ENCODE data around the gene DOCK10.

DOCK10 gene

DNA sequence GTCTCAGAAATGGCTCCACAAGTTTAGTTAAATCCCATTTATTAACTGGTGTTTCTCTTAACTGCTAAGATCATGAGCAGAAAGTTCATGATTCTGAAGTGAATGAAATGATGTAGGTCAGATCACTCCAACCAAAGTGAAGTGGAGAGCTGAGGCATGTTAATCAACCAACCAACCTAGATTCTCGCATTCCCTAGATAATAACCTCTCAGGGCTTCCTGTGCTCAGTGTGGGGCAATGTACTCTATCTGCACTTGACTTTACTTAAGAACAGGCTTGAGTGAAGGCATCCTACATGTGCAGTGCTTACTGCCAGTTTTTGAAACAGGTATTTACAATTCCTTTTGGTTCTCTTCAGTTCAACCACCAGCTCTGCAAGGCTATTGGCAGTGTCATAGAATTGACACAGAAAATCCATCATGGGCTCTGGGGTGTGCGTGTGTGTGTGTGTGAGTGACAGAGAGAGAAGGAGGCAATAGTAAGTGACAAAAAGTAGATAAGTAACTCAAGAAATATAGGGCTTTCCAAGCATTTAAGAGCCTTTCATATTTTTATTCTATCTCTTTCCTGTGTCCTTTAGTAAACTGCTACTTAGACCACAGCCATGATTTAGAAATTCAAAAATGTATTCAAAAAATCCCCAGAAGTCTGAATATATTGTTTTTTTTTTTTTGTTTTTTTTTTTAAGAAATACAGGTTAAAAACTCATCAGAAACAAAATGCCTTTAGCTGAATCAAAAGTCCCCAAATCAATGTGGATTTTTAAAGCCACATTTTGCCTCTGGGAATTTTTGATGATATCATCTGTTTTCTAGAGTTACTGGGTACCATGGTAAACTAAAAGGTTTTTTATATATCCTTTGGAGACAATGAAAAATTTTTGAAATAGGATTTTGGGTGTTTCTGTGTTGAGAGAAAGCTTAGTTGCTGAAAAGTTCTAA lies 28.6 kb downstream of the DOCK10 start:
- no peak for DNase-seq (ENCODE audit: low spot score)

DNA sequence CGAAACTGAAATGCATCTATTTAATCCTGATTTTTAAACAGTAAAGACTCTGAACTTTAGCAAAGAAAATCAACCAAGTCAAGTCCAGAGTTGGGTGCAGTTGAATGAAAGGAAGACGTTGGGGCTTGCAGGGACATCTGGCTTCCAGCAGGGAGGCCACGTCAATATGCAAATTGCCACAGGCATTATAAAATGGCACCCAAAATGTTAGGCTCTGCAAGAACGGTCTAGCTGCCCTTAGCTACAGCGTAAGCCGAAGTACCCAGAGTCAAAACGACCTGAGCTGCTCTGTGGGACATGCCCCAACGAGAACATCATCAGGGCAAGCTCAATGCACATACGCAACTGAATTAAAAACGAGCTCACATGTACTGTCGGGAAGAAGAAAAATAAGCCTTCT lies 30.7 kb downstream of the DOCK10 start:
- no peak for DNase-seq (ENCODE audit: low spot score)

DNA sequence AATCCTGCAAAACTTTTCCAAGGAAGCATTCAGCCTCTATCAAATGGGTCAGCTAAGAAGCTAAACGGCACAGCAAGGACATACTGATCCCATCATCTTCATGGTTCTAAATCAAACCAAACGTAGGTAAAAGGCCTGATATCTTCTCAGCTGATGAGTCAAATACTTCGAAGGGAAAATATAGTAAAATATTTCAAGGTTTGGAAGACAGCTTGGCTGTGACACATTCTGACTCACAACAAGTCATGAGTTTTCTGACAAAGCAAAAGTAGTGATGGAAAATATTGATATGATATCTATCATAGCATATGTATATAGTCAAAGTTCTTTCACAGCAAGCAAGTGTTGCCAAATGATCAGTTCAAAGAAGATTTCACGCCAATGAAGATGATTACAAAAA lies 31.5 kb downstream of the DOCK10 start:
- DNase-seq (ENCODE audit: low spot score): no peak

DNA sequence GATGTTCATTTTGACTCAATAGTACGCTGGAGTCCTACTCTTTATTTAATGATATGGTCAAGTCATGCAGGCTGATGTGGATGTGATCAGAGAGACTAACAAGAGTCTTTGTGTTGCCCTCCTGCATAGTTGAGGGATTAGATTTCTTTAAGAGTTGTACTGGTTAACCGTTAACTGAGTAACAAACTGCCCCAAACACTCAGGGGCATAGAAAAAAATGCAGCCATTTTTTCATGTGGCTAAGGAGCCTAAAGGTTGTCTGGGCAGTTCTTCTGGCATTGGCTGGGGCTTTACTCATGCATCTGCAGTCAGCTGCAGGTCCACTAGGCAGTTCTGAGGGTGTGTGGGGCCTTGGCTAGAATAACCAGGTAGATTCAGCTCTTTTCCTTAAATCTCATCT lies 32.5 kb downstream of the DOCK10 start:
- DNase-seq (ENCODE audit: low spot score): no peak

DNA sequence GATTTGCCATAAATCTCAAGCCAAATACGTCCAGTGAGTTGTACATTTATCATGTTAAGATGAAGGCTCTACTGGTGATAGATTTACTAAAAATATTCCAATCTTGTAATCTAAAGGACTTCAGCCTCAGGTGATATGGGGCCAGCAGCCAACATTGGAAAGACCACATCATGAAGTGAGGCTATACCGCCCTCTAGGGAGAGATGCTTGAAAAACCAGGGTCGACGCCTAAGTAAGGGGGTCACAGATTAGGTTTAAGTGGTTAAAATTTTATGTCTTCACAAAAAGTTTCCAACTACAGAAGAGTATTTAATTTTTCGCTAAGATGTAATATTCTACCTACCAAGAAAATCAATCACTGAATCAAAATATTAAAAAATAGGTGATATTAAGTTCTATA lies 33.3 kb downstream of the DOCK10 start:
- DNase-seq (ENCODE audit: low spot score): no peak

DNA sequence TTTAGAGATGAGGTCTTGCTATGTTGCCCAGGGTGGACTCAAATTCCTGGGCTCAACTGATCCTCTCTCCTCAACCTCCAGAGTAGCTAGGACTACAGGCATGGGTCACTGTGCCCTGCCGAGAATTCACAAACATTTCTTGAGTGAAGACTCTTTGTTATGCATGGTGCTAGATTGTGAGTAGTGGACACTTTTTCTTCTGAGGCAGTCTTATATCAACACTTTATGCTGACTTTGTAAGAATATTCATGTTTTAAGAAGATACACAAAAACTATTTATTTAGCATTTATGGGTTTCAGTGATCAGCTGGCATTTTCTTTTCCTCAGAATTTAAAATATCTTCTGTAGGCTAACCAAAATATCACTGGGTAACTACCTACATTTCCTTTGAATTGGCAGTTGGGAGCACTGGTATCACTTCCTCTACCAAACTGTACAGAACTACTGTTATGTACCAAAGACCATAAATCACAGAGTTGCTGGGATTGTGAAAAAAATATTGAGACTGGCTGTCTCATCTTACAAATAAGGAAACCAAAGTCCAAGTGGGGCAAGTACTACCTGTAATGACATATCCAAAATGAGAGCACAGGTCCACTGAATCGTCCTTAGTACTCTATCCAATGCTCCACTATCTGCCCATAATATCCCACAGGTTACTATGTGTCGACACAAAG lies 34.0 kb downstream of the DOCK10 start:
- no peak for DNase-seq (ENCODE audit: low spot score)

DNA sequence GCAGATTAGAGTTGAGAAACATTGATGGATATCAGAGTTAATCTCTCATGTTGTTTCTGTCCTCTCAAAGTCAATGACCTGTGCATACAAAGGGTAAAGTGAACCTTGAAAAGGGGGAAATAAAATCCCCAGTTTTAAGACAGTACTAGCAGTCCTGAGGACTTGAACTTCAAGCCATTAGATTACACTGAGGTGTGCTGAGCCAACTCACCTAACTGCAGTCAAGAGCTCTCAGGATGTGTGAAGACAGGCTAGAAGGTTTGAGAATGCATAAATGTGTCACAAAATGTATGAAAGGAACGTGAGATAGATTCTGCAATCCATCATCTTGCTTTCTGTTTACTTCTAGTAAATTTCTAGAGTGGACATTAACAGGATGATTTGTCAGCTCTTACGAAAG lies 35.5 kb downstream of the DOCK10 start:
- DNase-seq (ENCODE audit: low spot score): no peak

DNA sequence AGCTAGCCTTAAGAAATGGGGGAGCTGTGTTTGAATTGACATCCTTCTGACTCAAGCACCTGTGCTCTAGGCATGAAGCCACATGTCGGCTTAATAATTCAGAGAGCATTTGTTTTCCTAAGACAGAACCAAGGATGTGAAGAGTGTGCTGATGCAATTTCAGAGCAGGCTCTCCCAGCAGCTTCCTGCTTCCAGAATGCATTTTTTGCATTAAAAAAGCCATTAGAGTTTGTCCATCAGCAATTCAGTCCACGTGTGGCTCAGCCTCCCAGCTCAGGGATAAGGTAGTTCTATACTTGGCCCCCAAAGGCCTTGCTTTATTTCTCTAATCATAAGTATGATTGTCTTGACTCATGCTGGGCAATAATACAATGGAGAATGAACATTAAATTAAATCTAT lies 37.7 kb downstream of the DOCK10 start:
- DNase-seq (ENCODE audit: low spot score): no peak

DNA sequence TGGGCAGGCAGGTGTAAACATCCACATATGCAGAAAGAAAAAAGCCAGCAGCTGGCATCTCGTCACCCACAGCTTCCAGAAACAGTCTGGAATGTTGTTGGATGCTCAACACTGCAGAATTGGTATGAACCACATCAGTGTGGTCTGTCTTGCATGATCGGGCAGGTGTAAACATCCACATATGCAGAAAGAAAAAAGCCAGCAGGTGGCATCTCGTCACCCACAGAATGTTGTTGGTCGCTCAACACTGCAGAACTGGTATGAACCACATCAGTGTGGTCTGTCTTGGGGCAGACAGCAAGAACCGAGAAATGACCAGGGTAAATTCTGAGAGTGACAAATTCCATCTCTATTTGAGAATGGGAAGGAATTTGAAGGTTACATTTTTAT lies 39.6 kb downstream of the DOCK10 start:
- DNase-seq (ENCODE audit: low spot score): no peak

DNA sequence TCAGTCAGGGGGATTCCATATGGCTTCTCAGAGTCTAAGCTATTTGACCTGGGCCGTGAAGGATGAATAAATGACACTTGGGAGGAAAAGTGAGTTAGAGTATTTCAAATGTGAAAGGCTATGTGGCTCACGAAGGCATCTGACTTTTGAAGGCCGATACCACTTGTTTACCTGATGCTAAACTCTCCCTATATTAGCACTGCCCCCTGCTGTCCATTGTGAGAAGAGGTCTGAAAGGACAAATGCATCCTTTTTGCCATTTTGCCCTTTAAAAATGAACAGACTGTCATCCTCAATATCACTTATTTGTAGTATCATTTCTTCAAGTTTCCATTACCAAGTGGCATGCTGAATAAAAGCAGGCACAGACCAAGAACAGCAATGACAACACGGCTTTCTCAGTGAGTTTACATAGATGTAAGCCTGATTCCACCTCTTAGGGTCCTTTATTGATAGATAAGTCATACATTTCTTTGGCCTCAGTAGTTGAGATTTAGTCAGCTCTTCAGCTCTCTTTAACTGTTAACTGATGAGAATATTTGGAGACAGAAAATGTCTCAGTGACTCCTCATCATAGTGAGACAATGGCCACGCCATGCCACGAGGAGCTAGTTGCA lies 40.1 kb downstream of the DOCK10 start:
- peak; percentile 92 for DNase-seq (ENCODE audit: low spot score)

DNA sequence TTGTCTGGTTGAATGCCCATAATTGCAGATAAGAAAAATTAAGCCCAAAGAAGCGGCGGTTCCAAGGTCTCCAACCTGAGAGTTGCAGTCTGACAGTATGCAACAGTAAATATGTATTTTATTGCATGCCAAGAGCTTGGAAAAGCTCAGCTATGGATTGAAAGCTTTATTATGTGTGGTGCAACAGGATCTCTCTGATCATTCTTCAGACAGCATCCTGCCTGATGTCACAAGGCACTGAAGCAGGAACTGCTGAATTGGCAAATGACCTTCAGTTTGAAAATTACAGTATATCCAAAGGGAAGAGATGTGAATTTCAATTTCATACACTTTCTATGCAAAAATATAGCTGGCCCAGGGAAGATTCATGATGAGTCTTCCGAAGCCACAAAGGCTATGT lies 42.5 kb downstream of the DOCK10 start:
- DNase-seq (ENCODE audit: low spot score): no peak

DNA sequence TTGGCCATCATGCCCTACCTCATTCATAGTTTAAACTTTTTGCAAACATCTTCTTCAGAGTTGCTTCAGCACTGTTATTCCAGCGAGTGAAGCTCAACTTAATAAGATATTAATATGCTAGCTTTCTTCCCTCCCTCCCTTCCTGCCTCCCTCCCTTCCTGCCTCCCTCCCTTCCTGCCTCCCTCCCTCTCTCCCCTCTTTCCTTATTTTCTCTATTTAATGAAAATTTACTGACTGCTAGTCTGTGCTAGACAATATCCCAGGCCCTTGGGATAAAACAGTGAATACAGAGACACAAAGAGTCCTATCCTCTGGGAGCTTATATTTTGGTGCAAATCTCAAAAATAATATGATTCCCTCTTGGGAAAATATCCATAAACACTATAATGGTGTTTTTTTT lies 42.9 kb downstream of the DOCK10 start:
- DNase-seq (ENCODE audit: low spot score): no peak

DNA sequence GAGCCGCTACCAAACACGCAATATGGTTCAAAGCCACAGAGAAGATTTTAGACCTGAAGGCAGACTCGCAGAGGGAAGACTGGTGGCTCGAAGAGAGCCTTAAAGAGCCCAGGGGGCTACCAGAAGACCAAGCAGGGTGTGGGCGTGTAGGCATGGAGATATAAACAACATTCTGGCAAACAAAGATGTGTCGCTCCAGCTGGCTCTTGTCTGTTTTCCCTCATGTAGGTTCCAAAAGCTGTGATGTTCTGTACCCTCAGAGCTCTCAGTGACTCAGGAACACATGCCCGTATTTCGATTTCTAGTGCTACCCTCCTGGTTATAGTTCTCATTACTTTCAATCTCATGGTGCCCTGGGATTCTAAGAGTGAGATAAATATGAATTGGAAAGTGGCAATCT lies 44.5 kb downstream of the DOCK10 start:
- DNase-seq (ENCODE audit: low spot score): no peak

DNA sequence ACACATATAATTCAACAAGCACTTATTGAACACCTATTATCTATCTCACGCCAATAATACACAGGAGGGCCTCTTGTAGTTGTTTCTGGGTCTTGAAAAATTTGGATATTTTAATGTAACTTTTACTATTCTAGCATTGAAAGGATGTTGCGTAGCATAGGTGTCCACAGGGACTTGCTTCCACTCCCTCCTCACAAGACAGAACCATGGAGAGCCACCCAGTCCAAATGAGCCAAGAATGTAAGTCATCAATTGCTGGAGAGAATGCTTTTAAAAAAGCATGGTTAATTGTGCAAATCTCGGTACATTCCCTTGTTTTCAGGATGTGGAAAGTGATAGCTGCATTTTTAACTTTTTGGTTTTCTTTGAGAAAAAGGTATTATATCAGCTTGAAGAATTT lies 46.8 kb downstream of the DOCK10 start:
- no peak for DNase-seq (ENCODE audit: low spot score)

DNA sequence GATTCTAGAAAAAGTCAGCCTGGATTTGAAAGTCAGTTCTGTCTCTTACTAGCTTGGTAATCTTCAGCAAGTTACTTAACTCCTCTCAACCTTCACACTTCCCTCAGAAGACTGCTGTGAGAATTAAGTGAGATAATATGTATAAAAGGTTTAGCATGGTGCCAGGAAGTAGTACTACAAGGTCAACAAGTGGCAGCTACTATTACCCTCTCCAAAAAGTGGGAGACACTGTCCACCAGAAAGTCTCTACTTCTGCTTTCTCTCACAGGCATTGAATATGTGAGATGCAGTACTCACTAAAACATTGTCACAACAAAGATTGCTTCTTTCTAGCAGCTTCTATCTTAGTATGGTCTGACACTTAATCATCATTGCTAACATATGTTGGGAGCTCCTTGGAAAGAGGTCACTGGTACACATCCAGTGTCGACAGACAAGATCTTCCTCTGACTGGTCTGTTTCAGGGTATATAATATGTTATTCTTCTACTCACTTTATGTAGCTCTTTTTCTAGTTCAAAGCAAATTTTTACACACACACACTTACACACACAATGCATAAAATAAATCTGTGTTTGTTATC lies 47.9 kb downstream of the DOCK10 start:
- DNase-seq (ENCODE audit: low spot score): no peak

DNA sequence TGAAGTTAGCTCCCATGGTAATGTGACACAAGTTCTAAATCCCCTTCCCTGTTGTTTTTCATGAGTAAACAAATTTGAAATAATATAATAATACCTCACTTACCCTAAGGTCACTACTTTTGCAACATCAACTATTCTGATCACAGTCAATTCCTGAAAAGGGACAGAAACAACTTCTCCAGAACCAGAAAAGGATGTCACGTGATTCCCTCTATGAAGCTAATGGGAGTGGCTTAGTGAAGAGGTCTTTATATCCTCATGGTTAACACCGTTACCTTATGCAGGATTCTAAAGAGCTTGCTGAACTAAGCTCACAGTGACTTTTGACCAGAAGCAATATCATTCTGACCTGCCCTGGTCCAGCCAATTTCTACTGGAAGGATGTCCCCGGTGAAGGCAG lies 51.6 kb downstream of the DOCK10 start:
- DNase-seq (ENCODE audit: low spot score): no peak

DNA sequence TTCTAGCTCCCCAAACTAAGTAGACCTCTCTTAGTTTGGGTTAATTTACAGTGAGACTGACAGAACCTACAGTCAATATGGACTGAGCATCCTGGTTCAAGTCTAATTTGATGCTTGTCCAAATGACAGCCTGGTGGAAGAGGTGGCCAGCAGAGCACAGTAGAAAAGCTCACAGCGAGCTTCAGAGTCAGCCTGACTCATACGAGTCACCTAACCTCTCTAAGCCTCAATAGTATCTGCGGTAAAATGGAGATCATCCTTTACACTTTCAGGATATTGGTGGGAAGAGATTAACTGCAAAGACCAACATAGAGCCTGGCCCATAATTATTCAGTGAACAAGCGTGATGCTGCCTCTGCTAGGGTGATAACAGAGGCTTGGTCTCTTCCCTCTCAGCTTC lies 54.5 kb downstream of the DOCK10 start:
- DNase-seq (ENCODE audit: low spot score): no peak

DNA sequence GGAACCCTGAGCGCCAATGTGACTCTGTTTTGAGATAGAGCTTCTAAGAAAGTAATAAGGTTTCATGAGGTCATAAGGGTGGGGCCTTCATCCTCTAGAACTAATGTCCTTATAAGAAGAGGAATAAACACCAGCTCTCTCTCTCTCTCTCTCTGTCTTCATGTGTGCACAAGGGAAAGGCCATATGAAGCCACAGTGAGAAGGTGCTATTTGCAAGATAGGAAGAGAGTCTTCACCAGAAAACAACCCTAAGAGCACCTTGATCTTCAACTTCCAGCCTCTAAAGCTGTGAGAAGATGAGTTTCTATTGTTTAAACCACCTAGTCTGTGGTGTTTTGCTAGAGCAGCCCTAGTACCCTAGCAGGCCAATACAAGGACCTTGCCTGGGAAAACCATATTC lies 55.8 kb downstream of the DOCK10 start:
- DNase-seq (ENCODE audit: low spot score): no peak

DNA sequence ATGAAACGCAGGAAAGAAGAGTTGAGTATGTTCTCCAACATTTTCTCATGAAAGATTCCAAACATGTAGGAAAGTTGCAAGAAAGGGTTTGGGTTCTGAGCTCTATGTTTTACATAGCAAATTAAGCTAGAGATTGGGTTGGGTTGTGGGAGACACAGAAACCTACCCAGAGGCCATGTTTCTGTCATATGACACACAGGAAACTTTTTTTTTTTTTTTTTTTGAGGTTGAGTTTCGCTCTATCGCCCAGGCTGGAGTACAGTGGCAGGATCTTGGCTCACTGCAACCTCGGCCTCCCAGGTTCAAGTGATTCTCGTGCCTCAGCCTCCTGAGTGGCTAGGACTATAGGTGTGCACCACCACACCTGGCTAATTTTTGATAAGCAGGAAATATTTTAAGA lies 57.6 kb downstream of the DOCK10 start:
- DNase-seq (ENCODE audit: low spot score): no peak

DNA sequence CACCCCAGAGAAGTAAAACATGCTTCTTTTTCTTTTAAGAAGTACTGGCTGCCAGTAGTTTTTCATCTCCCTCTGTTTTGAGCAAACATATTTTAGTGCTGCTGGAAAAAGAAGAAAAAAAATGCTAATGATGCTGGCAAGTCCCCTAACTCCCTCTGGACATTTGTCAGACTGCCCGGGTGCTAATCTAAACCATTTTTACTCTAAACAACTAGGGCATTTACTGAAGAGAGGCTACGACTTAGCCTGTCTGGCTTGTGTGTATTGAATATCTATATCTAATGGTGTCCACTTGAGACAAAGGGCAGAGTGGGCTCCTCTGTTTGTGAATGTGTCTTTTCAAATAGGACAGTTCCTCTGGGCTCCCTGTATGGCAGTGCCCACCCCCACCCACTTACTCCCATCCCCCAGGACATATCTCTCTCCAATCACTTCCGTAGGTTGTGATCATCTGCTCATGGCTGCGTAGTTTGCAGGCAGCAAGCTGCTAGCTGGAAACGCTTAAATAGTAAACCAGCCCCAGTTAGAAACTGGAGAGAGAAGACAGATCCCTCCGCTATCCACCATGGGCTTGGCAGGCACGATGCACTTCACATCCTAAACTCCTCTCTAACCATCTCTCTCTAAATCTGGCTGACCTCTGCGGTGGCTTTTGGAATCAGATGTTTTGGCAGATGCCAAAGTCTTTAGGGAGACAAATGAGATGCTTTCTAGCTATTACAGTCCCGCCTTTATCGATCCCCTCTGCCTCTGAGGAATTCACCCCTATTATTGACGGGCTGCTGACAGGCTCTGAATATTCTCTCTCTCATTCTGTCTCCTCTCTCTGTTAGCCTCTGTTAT lies 58.3 kb downstream of the DOCK10 start:
- peak; percentile 60 for DNase-seq (ENCODE audit: low spot score)

DNA sequence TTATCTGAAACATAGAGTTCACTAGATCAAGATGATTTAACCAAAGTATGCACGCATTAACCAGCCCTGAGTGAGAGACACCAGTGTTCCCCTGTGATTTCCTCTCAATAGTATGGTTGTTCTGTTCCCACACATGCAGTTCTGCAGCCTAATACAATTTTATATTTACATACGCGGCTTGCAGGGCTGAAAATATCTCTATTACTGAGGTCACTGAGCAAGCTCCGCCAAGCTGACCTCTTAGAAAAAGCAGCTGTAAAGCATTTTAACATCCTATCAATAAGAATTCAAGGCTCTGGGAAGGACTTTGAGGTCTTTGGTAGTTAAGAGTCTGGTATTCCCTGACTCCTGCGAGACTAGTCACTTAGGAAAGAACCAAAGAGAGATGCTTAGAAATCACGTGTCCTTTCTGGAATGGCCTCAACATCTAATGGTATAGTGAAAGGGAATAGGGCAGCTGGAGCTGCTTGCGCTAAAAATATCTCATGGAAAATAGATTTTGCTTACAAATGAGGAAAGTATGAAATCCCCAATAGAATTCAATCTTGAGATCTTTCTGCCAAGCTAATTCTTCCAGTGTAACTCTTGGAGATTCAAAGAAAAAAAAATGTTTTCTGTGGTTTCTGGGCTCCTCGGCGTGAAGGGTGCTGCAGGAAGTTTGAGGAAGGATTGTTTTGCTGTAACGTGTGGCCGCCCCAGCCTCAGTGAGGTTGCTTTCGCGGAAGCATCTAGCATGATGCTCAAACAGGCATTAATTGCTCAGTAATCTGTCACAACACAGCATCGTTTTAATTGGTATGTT lies 59.2 kb downstream of the DOCK10 start:
- peak; percentile 78 for DNase-seq (ENCODE audit: low spot score)
